Sigmoid colon (tissue), 7 donors: ENCODE measurements around the gene SLC39A11. TPM values are rescaled to one million over a fixed set of nuclear protein-coding genes. Genes with fewer than 3 reads are reported as not detected.
"Not testable (repeated sequence)": the region's sequence is repeated elsewhere in the genome, so short reads cannot be mapped to it uniquely, and the experiment has no call there.

ENCODE experiments used
- DNase-seq: peaks from one replicate; pipeline ENCODE4 v3.0.0-alpha.2; 2019
- H3K27ac ChIP-seq, 4 donors: fragments of 200-600 bp; sonication (generic); one replicate each; pipeline ENCODE4 v1.5.1; 2016 to 2019; ENCODE audit warnings: mild to moderate bottlenecking in 1 of 4
- H3K27me3 ChIP-seq, 3 donors: fragments of 200-600 bp; sonication (generic); one replicate each; pipeline ENCODE4 v1.5.1; 2019; ENCODE audit warnings: mild to moderate bottlenecking in 1 of 3
- H3K36me3 ChIP-seq, 4 donors: fragments of 200-600 bp; sonication (generic); one replicate each; pipeline ENCODE4 v1.5.1; 2016 to 2019
- H3K4me1 ChIP-seq, 4 donors: fragments of 200-600 bp; sonication (generic); one replicate each; pipeline ENCODE4 v1.5.1; 2017 to 2019
- H3K4me3 ChIP-seq, 4 donors: fragments of 200-600 bp; sonication (generic); one replicate each; pipeline ENCODE4 v1.5.1; 2017 to 2019; ENCODE audit warnings: mild to moderate bottlenecking in 2 of 4, moderate library complexity in 1 of 4
- H3K9me3 ChIP-seq, 4 donors: fragments of 200-600 bp in 3 of 4; sonication (generic) in 3 of 4; one replicate each; pipeline versions ENCODE4 v1.5.1 to v1.6.1; 2013 to 2019
- EP300 ChIP-seq, 4 donors: sonication (generic); formaldehyde crosslinking; IDR thresholded peaks; one replicate each; pipeline ENCODE4 v1.6.1; 2017; ENCODE audit warnings: antibody characterized with exemption in 4 of 4
- POLR2A ChIP-seq, 2 donors: fragments of 450-650 bp; IDR thresholded peaks; one replicate each; pipeline ENCODE4 v1.6.1; 2016; ENCODE audit warnings: antibody characterized with exemption in 2 of 2, mild to moderate bottlenecking in 2 of 2, moderate library complexity in 2 of 2
- POLR2AphosphoS5 ChIP-seq, 4 donors: sonication (generic); formaldehyde crosslinking; IDR thresholded peaks; one replicate each; pipeline ENCODE4 v1.6.1; 2017; ENCODE audit warnings: antibody characterized with exemption in 4 of 4
- WGBS, 2 donors: extraction: QIAGEN DNeasy Blood & Tissue Kit; methylation state at CpG; one replicate each; pipeline ENCODE4 v1.1.7; 2013; 5-methylcytosine and 5-hydroxymethylcytosine counted together
- intact Hi-C: fragments of 100-400 bp; cut with DNase I; formaldehyde crosslinking; loops from one replicate; pipeline ENCODE4 v1.15.1; 2023
- polyA plus RNA-seq, 3 donors: library from polyadenylated mRNA; stranded (reverse); fragments of 200-250 nt; gene quantifications; one replicate each; pipeline ENCODE4 v1.2.3, GENCODE V29; 2013
- total RNA-seq, 4 donors: library from RNA; depleted of rRNA; stranded (reverse); fragments of >200 nt; gene quantifications; one replicate each; pipeline ENCODE4 v1.1.0, GENCODE V29; 2016
- TF ChIP-seq, protein P1 (sequence below), 4 experiments: fragments of 450-650 bp in 3 of 4; fragments of 200-600 bp in 1 of 4; IDR thresholded peaks; one replicate each; pipeline ENCODE4 v1.5.1; 2016 to 2019; ENCODE audit warnings: antibody characterized with exemption in 4 of 4, mild to moderate bottlenecking in 3 of 4, moderate library complexity in 2 of 4
- donor health status: healthy with polysubstance abuse.
- donor health status: Bipolar disorder and iron deficiency.
- donor health status: healthy.

The SLC39A11 gene
- total and polyA plus RNA-seq, 7 donors: 7.6 to 16.4 (median 8.4) TPM

DNA sequence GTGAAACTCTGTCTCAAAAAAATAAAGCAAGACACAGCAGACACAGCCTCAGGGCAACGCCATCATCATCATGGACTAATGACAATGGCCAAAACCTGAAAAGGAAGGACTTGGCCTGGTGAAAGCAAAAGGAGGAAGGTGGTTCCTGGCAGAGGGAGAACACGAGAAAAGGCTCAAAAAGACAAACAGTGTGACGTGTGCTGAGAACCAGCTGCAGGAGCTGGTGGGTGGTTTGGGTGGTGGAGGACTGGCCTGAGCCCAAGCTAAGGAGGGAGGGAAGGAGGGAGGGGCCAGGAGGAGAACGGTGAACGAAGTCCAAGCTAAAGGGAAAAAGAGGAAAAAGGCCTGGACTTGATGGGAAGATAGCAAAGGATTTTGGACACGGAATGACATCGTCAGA lies 85.1 kb downstream of the SLC39A11 start:
- H3K9me3 ChIP-seq: no peaks in the 10 kb centered on the region
- no peaks in the 10 kb centered on the region for H3K27me3 ChIP-seq
- H3K36me3 ChIP-seq: no peaks in the 10 kb centered on the region
- WGBS, 2 donors: 33 to 66% methylated on average over 7 of the region's 7 CpGs
- no peak overlapping the region for H3K27ac ChIP-seq
- no peaks in the 10 kb centered on the region for H3K4me1 ChIP-seq
- intact Hi-C loops: no loop called here
- H3K4me3 ChIP-seq: no peak overlapping the region
- no peak for DNase-seq
- TF ChIP-seq POLR2AphosphoS5 (IDR thresholded peaks at IDR 0.05) (no peak), POLR2A (IDR thresholded peaks at IDR 0.05) (no peak), EP300 (IDR thresholded peaks at IDR 0.05) (no peak)
- TF ChIP-seq, protein P1, sequence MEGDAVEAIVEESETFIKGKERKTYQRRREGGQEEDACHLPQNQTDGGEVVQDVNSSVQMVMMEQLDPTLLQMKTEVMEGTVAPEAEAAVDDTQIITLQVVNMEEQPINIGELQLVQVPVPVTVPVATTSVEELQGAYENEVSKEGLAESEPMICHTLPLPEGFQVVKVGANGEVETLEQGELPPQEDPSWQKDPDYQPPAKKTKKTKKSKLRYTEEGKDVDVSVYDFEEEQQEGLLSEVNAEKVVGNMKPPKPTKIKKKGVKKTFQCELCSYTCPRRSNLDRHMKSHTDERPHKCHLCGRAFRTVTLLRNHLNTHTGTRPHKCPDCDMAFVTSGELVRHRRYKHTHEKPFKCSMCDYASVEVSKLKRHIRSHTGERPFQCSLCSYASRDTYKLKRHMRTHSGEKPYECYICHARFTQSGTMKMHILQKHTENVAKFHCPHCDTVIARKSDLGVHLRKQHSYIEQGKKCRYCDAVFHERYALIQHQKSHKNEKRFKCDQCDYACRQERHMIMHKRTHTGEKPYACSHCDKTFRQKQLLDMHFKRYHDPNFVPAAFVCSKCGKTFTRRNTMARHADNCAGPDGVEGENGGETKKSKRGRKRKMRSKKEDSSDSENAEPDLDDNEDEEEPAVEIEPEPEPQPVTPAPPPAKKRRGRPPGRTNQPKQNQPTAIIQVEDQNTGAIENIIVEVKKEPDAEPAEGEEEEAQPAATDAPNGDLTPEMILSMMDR (IDR thresholded peaks at IDR 0.05): no peak

DNA sequence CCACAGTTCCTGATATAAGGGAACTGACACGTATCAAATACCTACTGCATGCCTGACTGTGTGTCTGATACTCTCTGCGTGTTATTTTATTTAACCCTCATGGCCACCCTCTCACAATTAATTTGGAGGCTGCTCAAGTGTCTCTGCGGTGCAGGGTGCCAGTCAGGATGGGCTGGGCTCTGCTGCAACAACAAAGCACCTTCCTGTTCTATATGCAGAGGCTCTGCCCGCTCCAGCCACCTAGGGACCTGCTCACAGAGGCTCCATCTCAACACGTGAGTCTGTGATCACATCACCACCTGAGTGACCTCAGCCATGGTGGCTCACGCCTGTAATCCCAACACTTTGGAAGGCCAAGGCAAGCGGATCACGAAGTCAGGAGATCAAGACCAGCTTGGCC lies 87.1 kb downstream of the SLC39A11 start:
- Histone ChIP-seq H3K9me3 (no peaks in the 10 kb centered on the region), H3K36me3 (no peaks in the 10 kb centered on the region), H3K4me3 (no peak overlapping the region), H3K27me3 (no peaks in the 10 kb centered on the region), H3K4me1 (no peaks in the 10 kb centered on the region), H3K27ac (no peak overlapping the region)
- no peak for DNase-seq
- 84% methylated on average over 8 of the region's 8 CpGs for WGBS, 2 donors
- TF ChIP-seq, protein P1 (IDR thresholded peaks at IDR 0.05): no peak
- TF ChIP-seq EP300 (IDR thresholded peaks at IDR 0.05): no peak
- no peak for TF ChIP-seq POLR2A (IDR thresholded peaks at IDR 0.05)
- no peak for TF ChIP-seq POLR2AphosphoS5 (IDR thresholded peaks at IDR 0.05)
- intact Hi-C loops: no loop called here

DNA sequence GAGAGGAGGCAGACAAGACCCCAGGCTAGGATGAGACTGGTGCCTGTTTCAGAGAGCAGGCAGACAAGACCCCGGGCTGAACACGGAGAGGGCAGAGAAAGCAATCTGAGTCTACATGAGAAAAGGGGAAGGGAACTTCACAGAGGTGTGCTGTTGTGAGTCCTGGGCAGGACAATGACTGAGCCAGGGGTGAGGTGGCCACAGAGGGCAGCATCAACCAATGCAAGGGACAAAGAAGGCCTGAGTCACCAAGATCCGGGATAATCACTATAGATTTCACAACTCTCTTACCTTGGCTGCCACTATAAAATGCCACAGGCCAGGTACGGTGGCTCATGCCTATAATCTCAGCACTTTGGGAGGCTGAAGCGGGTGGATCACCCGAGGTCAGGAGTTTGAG lies 89.0 kb downstream of the SLC39A11 start:
- 94 to 95% methylated on average over 6 of the region's 6 CpGs for WGBS, 2 donors
- no peak for DNase-seq
- Histone ChIP-seq H3K36me3 (no peaks in the 10 kb centered on the region), H3K27ac (no peak overlapping the region), H3K4me3 (no peak overlapping the region), H3K4me1 (no peaks in the 10 kb centered on the region), H3K9me3 (no peaks in the 10 kb centered on the region), H3K27me3 (no peaks in the 10 kb centered on the region)
- TF ChIP-seq, protein P1 (IDR thresholded peaks at IDR 0.05): no peak
- TF ChIP-seq EP300 (IDR thresholded peaks at IDR 0.05): no peak
- TF ChIP-seq POLR2A (IDR thresholded peaks at IDR 0.05): no peak
- no peak for TF ChIP-seq POLR2AphosphoS5 (IDR thresholded peaks at IDR 0.05)
- intact Hi-C loops: no loop called here

DNA sequence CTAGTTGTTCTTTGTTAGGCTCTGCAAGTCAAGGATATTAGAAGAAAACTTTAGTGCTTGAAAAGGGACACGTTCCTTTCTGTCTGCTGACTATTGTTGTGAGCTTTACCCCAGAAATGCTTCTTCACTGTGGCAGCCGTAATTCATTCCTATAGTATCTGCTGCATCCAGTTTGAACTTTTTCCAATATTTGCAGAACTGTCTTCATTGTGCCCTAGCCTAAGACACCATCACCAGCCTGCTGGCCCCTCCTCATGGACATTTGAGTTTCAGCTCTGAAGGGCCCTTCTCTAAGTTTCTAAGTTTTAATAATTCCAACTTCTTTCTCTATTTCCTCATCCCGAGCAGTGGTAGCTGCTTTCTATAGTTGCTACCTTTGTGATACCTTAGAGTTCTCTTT lies 91.7 kb downstream of the SLC39A11 start:
- no peaks in the 10 kb centered on the region for H3K27me3 ChIP-seq
- intact Hi-C loops: no loop called here
- no peaks in the 10 kb centered on the region for H3K36me3 ChIP-seq
- no peak overlapping the region for H3K4me3 ChIP-seq
- TF ChIP-seq EP300 (IDR thresholded peaks at IDR 0.05): no peak
- no peak for TF ChIP-seq POLR2A (IDR thresholded peaks at IDR 0.05)
- TF ChIP-seq, protein P1 (IDR thresholded peaks at IDR 0.05): no peak
- no peak for TF ChIP-seq POLR2AphosphoS5 (IDR thresholded peaks at IDR 0.05)
- no peaks in the 10 kb centered on the region for H3K4me1 ChIP-seq
- no peaks in the 10 kb centered on the region for H3K9me3 ChIP-seq
- WGBS, 2 donors: 95 to 97% methylated on average over 3 of the region's 3 CpGs
- H3K27ac ChIP-seq: no peak overlapping the region
- no peak for DNase-seq

DNA sequence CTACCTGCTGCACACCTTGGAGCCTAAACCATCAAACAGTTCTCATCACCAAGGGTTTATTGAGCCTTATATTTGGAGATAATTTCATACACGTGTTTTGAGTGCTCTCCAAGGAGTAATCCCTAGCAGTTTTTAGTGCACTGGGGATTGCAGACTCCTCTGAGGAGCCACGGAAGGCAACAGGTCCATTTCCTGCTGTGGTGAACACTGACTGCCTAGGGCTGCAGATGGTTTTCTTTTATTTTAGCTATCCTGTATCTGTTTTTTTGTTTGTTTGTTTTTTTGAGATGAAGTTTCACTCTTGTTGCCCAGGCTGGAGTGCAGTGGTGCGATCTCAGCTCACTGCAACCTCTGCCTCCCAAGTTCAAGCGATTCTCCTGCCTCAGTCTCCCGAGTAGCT lies 93.0 kb downstream of the SLC39A11 start:
- H3K36me3 ChIP-seq, H3K27ac ChIP-seq, H3K4me3 ChIP-seq, H3K4me1 ChIP-seq, intact Hi-C loops, H3K27me3 ChIP-seq, DNase-seq, H3K9me3 ChIP-seq: not testable (repeated sequence)
- WGBS, 2 donors: 73 to 76% methylated on average over 5 of the region's 5 CpGs
